Nephron (organoid): ENCODE data around the gene ARMC8.

Experiments
- H3K27ac Mint-ChIP-seq, 3 experiments: 2 replicates each; pipeline ENCODE4 v1.8.0; 2020; ENCODE audit warnings: mixed read lengths in 3 of 3, mild to moderate bottlenecking in 2 of 3, moderate library complexity in 1 of 3
- H3K27me3 Mint-ChIP-seq: 2 replicates; pipeline ENCODE4 v1.8.0; 2021; ENCODE audit warnings: low read depth, mild to moderate bottlenecking, moderate library complexity, mixed read lengths
- H3K36me3 Mint-ChIP-seq: 2 replicates; pipeline ENCODE4 v1.8.0; 2020; ENCODE audit warnings: low read depth, mixed read lengths
- H3K4me1 Mint-ChIP-seq: 2 replicates; pipeline ENCODE4 v1.8.0; 2020; ENCODE audit warnings: mixed read lengths
- H3K4me3 Mint-ChIP-seq, 3 experiments: 2 replicates each; pipeline ENCODE4 v1.8.0; 2020; ENCODE audit warnings: mild to moderate bottlenecking in 3 of 3, mixed read lengths in 3 of 3, moderate library complexity in 2 of 3
- H3K9me3 Mint-ChIP-seq: 2 replicates; pipeline ENCODE4 v1.8.0; 2020; ENCODE audit warnings: mixed read lengths
- CTCF ChIP-seq, 3 experiments: fragments of 200-600 bp; sonication (generic); IDR thresholded peaks; one replicate each; pipeline ENCODE4 v1.5.0; 2021; ENCODE audit warnings: antibody characterized with exemption in 3 of 3; ENCODE audit not compliant: unreplicated experiment in 3 of 3

Gene ARMC8

GRCh38 chr3:138344754-138345153 lies 157.7 kb downstream of the ARMC8 start:
- Mint-ChIP-seq H3K9me3 (no peaks in the 10 kb centered on the region), H3K27ac (no peak overlapping the region), H3K27me3 (peaks cover 12% of the 10 kb centered on the region), H3K4me1 (peaks cover 30% of the 10 kb centered on the region), H3K4me3 (peak overlapping the region in 1 of 3 experiments; percentile 26), H3K36me3 (no peaks in the 10 kb centered on the region)
- TF ChIP-seq CTCF (IDR thresholded peaks at IDR 0.05; ENCODE audit: unreplicated experiment in 3 of 3) = no peak
